Endothelial cell of umbilical vein (primary cell): ENCODE measurements around the gene PLCB4.

Experiments used
- EZH2 ChIP-seq: IDR thresholded peaks from 2 replicates; pipeline ENCODE4 v1.6.1; 2012; ENCODE audit warnings: borderline replicate concordance, low read depth, mild to moderate bottlenecking, moderate library complexity, low read length, inconsistent platforms; ENCODE audit not compliant: severe bottlenecking
- FOS ChIP-seq: IDR thresholded peaks from 2 replicates; pipeline ENCODE4 v1.6.1; 2011; ENCODE audit warnings: mild to moderate bottlenecking, low read length, moderate library complexity, borderline replicate concordance; ENCODE audit not compliant: insufficient read depth
- GATA2 ChIP-seq: IDR thresholded peaks from 2 replicates; pipeline ENCODE4 v1.7.0; 2011; ENCODE audit warnings: low read depth, mild to moderate bottlenecking, moderate library complexity, mixed read lengths, low read length; ENCODE audit not compliant: insufficient read length, insufficient read depth
- MYC ChIP-seq: IDR thresholded peaks from one replicate; pipeline ENCODE4 v1.6.1; 2011; ENCODE audit warnings: mild to moderate bottlenecking, low read depth, low read length
- POLR2A ChIP-seq: IDR thresholded peaks from 2 replicates; pipeline ENCODE4 v1.6.1; 2012; ENCODE audit warnings: low read depth, mild to moderate bottlenecking, control low read depth, low read length
- POLR2AphosphoS5 ChIP-seq: IDR thresholded peaks from 2 replicates; pipeline ENCODE4 v1.6.1; 2012; ENCODE audit warnings: low read depth, mild to moderate bottlenecking, control low read depth, low read length, moderate library complexity; ENCODE audit not compliant: insufficient read depth
- TF ChIP-seq, protein P1 (sequence below), 2 donors: IDR thresholded peaks; 1 replicate in 1 of 2; 2 replicates in 1 of 2; pipeline ENCODE4 v1.5.1; 2011; ENCODE audit warnings: low read length in 2 of 2, mild to moderate bottlenecking in 2 of 2, moderate library complexity in 2 of 2, control low read depth in 1 of 2, inconsistent platforms in 1 of 2, low read depth in 1 of 2; ENCODE audit not compliant: insufficient read depth in 1 of 2; ENCODE audit errors: extremely low read depth in 1 of 2

GRCh38 chr20:9262653-9263194 lies 193.8 kb downstream of the PLCB4 start:
- TF ChIP-seq, protein P1, sequence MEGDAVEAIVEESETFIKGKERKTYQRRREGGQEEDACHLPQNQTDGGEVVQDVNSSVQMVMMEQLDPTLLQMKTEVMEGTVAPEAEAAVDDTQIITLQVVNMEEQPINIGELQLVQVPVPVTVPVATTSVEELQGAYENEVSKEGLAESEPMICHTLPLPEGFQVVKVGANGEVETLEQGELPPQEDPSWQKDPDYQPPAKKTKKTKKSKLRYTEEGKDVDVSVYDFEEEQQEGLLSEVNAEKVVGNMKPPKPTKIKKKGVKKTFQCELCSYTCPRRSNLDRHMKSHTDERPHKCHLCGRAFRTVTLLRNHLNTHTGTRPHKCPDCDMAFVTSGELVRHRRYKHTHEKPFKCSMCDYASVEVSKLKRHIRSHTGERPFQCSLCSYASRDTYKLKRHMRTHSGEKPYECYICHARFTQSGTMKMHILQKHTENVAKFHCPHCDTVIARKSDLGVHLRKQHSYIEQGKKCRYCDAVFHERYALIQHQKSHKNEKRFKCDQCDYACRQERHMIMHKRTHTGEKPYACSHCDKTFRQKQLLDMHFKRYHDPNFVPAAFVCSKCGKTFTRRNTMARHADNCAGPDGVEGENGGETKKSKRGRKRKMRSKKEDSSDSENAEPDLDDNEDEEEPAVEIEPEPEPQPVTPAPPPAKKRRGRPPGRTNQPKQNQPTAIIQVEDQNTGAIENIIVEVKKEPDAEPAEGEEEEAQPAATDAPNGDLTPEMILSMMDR (IDR thresholded peaks at IDR 0.05; ENCODE audit: extremely low read depth in 1 of 2, insufficient read depth in 1 of 2, low read depth in 1 of 2, low read length in 2 of 2), result no peak
- TF ChIP-seq POLR2A (no peak), EZH2 (no peak), MYC (no peak), FOS (no peak), GATA2 (no peak), POLR2AphosphoS5 (no peak)
